ENCODE data around the gene ANK3.

Gene ANK3

DNA sequence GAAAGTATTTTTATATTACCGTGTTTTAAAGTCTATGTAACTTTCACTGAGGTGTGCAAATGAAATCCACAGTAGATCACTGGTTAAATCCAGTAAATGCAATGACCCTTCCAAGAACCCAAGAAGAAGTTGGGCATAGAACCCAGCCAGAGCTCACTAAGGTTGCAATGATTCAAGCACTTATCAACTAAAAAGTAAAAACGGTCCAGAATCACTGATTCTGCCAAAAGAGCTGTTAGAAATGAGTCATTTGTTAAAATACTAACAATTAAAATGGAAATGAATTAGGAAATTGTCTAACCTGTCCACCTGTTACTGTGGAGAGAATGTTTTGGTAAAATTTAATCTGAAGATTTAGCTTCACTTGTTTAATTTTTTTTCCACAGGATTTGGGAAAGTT is 74.4 kb downstream of the ANK3 start:
- no peak overlapping the region for H3K4me3 ChIP-seq (ENCODE audit: low read depth, low read length)
- TF ChIP-seq MYC (IDR thresholded peaks at IDR 0.05; ENCODE audit: low read depth, low read length): no peak
- TF ChIP-seq, protein P1, sequence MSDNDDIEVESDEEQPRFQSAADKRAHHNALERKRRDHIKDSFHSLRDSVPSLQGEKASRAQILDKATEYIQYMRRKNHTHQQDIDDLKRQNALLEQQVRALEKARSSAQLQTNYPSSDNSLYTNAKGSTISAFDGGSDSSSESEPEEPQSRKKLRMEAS (IDR thresholded peaks at IDR 0.05; ENCODE audit: low read depth, low read length): no peak
- TF ChIP-seq, protein P2, sequence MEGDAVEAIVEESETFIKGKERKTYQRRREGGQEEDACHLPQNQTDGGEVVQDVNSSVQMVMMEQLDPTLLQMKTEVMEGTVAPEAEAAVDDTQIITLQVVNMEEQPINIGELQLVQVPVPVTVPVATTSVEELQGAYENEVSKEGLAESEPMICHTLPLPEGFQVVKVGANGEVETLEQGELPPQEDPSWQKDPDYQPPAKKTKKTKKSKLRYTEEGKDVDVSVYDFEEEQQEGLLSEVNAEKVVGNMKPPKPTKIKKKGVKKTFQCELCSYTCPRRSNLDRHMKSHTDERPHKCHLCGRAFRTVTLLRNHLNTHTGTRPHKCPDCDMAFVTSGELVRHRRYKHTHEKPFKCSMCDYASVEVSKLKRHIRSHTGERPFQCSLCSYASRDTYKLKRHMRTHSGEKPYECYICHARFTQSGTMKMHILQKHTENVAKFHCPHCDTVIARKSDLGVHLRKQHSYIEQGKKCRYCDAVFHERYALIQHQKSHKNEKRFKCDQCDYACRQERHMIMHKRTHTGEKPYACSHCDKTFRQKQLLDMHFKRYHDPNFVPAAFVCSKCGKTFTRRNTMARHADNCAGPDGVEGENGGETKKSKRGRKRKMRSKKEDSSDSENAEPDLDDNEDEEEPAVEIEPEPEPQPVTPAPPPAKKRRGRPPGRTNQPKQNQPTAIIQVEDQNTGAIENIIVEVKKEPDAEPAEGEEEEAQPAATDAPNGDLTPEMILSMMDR (IDR thresholded peaks at IDR 0.05; ENCODE audit: low read depth, low read length): no peak
- no peak for TF ChIP-seq POLR2A (IDR thresholded peaks at IDR 0.05; ENCODE audit: extremely low read depth, insufficient read length)
- no peak for DNase-seq (ENCODE audit: low read depth)

DNA sequence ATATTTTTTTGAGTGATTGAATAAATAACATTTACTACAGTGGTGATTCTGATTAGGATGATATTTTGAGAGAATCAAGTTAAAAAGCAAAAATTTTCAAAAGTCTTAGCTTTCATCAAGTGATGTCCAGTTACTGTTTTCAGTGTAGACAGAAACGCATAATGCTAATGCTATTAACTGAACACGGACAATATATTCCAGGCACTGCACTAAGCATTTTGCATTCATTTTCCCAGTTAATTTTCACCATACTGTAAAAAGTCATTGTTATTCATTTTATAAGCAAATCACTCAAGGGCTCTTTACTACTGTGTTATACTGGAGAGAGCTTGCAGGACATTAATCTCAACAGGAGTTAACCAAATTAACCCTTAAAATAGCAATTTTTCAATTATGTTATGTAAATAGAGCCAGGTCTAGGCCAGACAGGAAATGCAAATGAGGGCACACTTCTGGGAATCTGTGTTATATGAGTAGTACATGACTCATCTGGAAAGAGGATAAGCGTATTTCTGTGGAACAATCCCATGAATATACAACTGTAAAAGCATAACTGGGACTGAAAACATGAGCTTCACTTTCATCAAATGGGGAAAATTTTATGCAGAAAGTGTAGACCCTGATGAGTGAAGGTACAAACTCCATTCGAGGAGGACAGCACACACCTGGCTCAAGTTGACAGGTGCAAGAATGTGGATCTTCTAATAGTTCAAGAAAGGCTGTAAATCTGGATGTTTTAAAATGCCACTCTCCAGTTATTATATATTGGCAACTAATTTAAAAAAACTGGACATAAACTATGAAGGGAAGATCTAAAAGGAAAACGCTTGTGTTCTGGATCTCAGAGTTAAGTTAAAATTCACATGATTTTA is 75.4 kb downstream of the ANK3 start:
- H3K4me3 ChIP-seq (ENCODE audit: low read depth, low read length): no peak overlapping the region
- DNase-seq (ENCODE audit: low read depth): no peak
- TF ChIP-seq POLR2A (IDR thresholded peaks at IDR 0.05; ENCODE audit: extremely low read depth, insufficient read length) (no peak), MYC (IDR thresholded peaks at IDR 0.05; ENCODE audit: low read depth, low read length) (no peak)
- TF ChIP-seq, protein P2 (IDR thresholded peaks at IDR 0.05; ENCODE audit: low read depth, low read length): no peak
- TF ChIP-seq, protein P1 (IDR thresholded peaks at IDR 0.05; ENCODE audit: low read depth, low read length): no peak

DNA sequence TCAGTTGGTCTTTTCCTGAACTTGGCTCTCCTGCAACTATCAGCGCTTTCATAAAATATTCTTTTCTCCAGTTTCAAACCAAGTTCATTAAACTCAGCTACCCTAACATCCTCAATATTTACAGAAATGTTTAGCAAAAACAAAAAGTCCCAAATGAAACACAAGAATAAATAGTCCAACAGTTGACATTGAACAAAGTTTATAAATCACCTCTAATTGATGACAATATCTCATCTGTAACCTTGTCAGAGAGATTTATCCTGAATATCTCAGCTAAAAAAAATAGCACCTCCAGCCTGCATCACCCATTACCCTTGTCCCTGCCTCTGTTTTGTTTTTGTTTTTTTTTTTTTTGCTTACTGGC is 76.1 kb downstream of the ANK3 start:
- TF ChIP-seq, protein P2 (IDR thresholded peaks at IDR 0.05; ENCODE audit: low read depth, low read length): no peak
- no peak for TF ChIP-seq MYC (IDR thresholded peaks at IDR 0.05; ENCODE audit: low read depth, low read length)
- no peak for TF ChIP-seq POLR2A (IDR thresholded peaks at IDR 0.05; ENCODE audit: extremely low read depth, insufficient read length)
- TF ChIP-seq, protein P1 (IDR thresholded peaks at IDR 0.05; ENCODE audit: low read depth, low read length): no peak
- no peak overlapping the region for H3K4me3 ChIP-seq (ENCODE audit: low read depth, low read length)
- no peak for DNase-seq (ENCODE audit: low read depth)

DNA sequence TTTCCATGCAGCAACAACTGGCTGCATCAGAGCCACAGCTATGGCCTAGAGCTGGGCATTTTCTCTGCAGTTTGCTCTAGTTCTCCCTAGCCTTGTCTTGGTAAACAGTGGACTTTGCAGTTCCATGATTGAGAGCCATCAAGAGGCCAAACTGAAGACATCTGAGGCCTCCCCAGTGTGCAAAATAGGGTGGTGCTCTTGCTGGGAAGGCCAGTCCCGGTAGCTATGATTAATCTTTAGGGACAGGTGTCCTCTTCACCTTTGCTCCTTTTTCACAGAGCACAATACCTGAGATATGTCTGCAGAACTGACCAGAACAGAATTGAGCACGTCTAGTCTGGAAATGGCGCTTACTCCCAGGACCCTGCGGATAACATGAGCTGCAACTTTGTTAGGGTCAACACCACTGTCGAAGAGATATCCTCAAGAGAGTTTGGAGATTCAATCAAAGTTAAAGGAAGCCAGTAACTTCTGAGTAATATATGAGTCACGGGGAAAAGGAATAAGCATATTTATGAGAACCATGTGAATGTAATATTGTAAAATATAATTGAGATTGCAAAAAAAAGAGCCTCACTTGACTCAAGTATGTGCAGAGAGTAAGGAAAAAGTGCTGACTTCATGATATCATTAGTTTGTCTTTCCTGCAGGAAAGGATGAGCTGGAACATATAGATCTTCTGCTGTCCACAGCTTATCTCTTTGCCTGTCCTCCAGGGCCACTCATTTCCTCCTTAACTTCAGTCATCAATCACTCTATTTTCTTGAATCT is 76.7 kb downstream of the ANK3 start:
- no peak for DNase-seq (ENCODE audit: low read depth)
- no peak overlapping the region for H3K4me3 ChIP-seq (ENCODE audit: low read depth, low read length)
- TF ChIP-seq, protein P1 (IDR thresholded peaks at IDR 0.05; ENCODE audit: low read depth, low read length): no peak
- TF ChIP-seq POLR2A (IDR thresholded peaks at IDR 0.05; ENCODE audit: extremely low read depth, insufficient read length): no peak
- TF ChIP-seq, protein P2 (IDR thresholded peaks at IDR 0.05; ENCODE audit: low read depth, low read length): no peak
- TF ChIP-seq MYC (IDR thresholded peaks at IDR 0.05; ENCODE audit: low read depth, low read length): no peak

DNA sequence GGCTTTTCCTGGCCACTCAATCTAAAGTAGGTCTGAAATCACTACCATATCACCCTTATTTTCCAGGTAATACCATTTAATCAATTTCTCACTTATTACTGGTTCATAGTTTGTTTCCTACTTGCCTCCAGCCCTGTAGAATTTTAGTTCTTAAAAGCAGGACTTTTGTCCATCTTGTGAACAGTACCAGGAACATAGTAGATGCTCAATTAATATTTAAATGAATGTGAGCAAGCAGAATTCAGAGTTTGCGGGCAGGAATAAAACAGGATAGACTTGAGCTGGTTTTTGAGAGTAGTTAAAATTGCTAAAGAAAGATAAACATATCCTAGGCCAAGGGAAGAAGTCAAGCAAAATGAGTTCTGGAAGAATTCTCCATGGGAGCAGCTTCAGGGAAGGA is 77.9 kb downstream of the ANK3 start:
- no peak for DNase-seq (ENCODE audit: low read depth)
- no peak overlapping the region for H3K4me3 ChIP-seq (ENCODE audit: low read depth, low read length)
- TF ChIP-seq, protein P2 (IDR thresholded peaks at IDR 0.05; ENCODE audit: low read depth, low read length): no peak
- TF ChIP-seq MYC (IDR thresholded peaks at IDR 0.05; ENCODE audit: low read depth, low read length): no peak
- TF ChIP-seq, protein P1 (IDR thresholded peaks at IDR 0.05; ENCODE audit: low read depth, low read length): no peak
- TF ChIP-seq POLR2A (IDR thresholded peaks at IDR 0.05; ENCODE audit: extremely low read depth, insufficient read length): no peak
